ENCODE results near the gene PLEKHA8. TPM values are rescaled to one million over a fixed set of nuclear protein-coding genes. Genes with fewer than 3 reads are reported as not detected.
A peak's percentile ranks its signal among the peaks of the same experiment; 100 is the strongest.

Gene PLEKHA8
- total RNA-seq, 1 donor from 2014 or later, result 16.3 TPM

DNA sequence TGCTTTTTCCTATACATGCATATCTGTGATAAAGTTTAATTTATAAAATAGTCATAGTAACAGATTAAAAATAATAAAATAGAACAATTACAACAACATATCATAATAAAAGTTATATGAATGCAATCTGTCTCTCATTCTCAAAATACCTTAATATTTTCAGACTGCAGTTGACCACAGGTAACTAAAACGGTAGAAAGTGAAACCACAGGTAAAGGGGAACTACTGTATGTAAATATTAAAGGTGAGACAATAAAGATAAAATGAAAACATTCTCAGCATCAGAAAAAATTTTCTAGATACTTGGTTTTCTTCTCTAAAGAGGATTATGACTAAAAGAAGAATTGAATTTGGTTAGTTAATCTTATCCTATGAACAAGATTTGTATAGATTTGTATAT lies 7.7 kb upstream of the PLEKHA8 start:
- DNase-seq (ENCODE audit: extremely low read depth, low read depth, low spot score), result no peak

DNA sequence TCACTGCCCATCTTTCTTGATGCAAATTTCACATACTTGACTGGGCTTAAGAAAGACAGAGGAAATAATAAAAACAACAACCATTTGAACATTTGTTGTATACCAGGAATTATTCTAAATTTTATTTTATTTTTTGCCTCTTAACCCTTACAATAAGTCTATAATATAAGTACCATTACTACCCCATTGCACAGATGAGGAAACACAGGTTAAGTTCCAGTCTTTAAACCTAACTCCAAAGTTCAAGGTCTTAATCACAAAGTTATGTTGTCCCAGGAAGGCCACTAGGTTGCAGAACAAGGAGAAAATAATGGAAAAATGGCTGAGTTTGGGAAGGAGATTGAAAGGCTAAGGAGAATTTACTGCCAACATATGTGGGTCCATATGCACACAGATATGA lies 5.2 kb upstream of the PLEKHA8 start:
- DNase-seq (ENCODE audit: extremely low read depth, low read depth, low spot score), result no peak

DNA sequence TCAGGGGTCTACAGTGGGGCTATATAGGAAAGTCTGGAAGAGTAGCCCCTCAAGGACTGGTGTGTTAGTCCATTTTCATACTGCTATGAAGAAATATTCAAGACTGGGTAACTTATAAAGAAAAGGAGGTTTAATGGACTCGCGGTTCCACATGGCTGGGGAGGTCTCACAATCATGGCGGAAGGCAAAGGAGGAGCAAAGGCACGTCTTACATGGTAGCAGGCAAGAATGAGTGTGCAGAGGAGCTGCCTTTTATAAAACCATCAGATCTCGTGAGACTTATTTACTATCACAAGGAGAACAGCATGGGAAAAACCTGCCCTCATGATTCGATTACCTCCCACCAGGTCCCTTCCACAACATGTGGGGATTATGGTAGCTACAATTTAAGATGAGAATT lies 4.7 kb upstream of the PLEKHA8 start:
- no peak for DNase-seq (ENCODE audit: extremely low read depth, low read depth, low spot score)

- DNase-seq (ENCODE audit: extremely low read depth, low read depth, low spot score), result peak; percentile 98
Measured at GRCh38 chr7:30026229-30027064, 1.8 kb upstream of the PLEKHA8 start, which contains the start of gene FKBP14. Gene FKBP14 (minus strand): TSS chr7:30026702. CDS start chr7:30026508, 194 bp downstream.

GRCh38 chr7:30027065-30027456 lies 1.2 kb upstream of the PLEKHA8 start:
- no peak for DNase-seq (ENCODE audit: extremely low read depth, low read depth, low spot score)

GRCh38 chr7:30027740-30028215 lies 434 bp upstream of the PLEKHA8 start:
- DNase-seq (ENCODE audit: extremely low read depth, low read depth, low spot score), result no peak

GRCh38 chr7:30028749-30029635 lies 780 bp downstream of the PLEKHA8 start:
- DNase-seq (ENCODE audit: extremely low read depth, low read depth, low spot score), result no peak

DNA sequence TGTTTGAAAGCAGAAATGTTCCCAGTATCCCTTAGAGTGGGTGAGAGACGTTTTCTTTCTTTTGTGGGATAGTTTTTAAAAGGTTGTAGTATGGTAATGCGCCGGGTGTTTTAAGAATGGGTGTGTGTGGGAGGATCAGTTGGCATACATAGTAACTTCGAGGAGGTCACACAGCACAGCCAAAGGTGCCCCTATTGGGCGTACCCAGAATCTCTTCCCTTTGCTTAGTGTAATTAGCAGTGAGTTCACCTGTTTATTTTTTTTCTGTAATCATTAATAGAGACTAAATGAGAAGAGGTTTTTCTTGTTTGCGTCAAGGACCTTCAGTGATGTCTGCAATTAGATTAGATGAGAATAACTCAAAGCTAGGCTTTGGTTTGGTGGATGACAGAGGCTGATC lies 1.5 kb downstream of the PLEKHA8 start:
- DNase-seq (ENCODE audit: extremely low read depth, low read depth, low spot score), result no peak

- no peak for DNase-seq (ENCODE audit: extremely low read depth, low read depth, low spot score)
Measured at GRCh38 chr7:30032310-30033125, 4.3 kb downstream of the PLEKHA8 start.

- DNase-seq (ENCODE audit: extremely low read depth, low read depth, low spot score), result no peak
Measured at GRCh38 chr7:30034501-30034900, 6.3 kb downstream of the PLEKHA8 start.

GRCh38 chr7:30036220-30036619 lies 8.0 kb downstream of the PLEKHA8 start:
- no peak for DNase-seq (ENCODE audit: extremely low read depth, low read depth, low spot score)

GRCh38 chr7:30038196-30038980 lies 10.2 kb downstream of the PLEKHA8 start:
- no peak for DNase-seq (ENCODE audit: extremely low read depth, low read depth, low spot score)

DNA sequence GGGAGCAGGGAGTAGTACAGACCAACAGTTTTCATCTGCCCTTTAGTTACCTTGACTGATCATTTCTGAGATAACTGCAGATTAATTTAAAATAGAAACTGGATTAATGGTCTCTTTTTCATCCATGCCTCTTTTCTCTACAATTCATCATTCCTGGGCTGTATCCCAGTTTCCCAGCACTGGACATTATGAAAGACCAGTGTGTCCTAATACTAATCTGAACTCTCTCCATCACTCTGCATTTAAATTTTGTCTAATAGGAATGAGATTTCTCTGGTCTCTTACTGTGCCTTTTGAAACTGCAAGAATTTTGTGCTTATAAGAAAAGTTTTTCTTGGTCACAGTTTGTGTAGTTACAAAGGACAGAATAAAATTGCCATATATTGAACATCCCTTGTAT lies 12.7 kb downstream of the PLEKHA8 start:
- no peak for DNase-seq (ENCODE audit: extremely low read depth, low read depth, low spot score)

- no peak for DNase-seq (ENCODE audit: extremely low read depth, low read depth, low spot score)
Measured at GRCh38 chr7:30041526-30042269, 13.5 kb downstream of the PLEKHA8 start.

- no peak for DNase-seq (ENCODE audit: extremely low read depth, low read depth, low spot score)
Measured at GRCh38 chr7:30046127-30046770, 18.0 kb downstream of the PLEKHA8 start.

DNA sequence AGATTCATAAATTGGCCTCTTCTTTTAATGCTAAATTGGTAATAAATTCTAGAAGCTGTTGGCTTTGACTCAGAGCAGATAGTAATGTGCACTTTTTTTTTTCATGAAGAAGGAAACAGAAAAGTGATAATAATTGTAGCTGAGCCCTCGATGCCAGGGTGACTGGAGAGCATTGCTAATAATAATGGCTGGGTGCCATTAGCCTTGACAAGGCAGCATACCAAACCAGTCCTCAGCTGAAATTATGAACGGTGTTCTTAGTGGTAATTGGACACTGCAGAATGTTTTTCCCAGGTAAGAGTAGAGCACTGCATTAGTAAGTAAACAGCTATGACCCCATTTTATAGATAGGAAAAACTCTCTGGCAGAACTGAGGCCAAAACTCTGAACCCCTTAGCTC lies 18.9 kb downstream of the PLEKHA8 start:
- DNase-seq (ENCODE audit: extremely low read depth, low read depth, low spot score), result no peak

DNA sequence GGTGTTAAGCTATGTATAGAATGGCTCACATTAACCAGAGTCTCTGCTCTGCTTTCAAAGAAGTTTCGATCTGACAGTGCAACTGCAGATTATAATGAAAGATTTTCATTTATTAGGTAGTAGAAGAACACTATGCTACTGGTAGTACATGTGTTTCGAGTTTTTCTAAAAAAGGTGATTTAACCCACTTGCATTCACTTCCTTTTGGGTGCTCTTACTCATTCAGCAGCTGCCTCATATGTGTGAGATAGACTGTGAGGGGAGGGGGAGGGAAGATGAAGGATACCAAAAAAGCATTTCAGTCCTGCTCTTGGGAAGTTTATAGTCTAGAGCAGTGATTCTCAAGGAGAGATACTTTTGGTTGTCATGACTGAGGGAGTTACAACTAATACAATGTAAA lies 20.4 kb downstream of the PLEKHA8 start:
- DNase-seq (ENCODE audit: extremely low read depth, low read depth, low spot score), result no peak

DNA sequence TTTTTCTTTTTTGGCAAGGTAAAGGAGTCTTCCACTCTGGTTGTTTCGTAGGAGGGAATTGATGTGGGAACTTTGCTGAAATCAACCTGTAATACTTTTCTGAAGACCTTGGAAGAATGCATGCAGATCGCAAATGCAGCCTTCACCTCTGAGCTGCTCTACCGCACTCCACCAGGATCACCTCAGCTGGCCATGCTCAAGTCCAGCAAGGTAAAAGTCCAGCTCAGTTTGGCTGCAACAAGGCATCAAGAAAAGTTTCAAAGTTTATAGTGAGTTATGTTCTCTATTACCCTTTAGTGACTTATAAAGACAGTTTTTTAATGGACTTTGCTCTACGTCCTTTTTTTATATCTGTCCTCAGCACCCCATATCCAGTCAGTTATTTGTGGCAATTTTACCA lies 21.0 kb downstream of the PLEKHA8 start:
- no peak for DNase-seq (ENCODE audit: extremely low read depth, low read depth, low spot score)

- no peak for DNase-seq (ENCODE audit: extremely low read depth, low read depth, low spot score)
Measured at GRCh38 chr7:30053068-30053467, 24.9 kb downstream of the PLEKHA8 start.
